Measurements from ENCODE around the gene HTD2. TPM values are rescaled to one million over a fixed set of nuclear protein-coding genes. Genes with fewer than 3 reads are reported as not detected.

Gene HTD2
- polyA plus RNA-seq, 1 of the 3 experiments (the other 2 are of a cell fraction), result 3.0 TPM

DNA sequence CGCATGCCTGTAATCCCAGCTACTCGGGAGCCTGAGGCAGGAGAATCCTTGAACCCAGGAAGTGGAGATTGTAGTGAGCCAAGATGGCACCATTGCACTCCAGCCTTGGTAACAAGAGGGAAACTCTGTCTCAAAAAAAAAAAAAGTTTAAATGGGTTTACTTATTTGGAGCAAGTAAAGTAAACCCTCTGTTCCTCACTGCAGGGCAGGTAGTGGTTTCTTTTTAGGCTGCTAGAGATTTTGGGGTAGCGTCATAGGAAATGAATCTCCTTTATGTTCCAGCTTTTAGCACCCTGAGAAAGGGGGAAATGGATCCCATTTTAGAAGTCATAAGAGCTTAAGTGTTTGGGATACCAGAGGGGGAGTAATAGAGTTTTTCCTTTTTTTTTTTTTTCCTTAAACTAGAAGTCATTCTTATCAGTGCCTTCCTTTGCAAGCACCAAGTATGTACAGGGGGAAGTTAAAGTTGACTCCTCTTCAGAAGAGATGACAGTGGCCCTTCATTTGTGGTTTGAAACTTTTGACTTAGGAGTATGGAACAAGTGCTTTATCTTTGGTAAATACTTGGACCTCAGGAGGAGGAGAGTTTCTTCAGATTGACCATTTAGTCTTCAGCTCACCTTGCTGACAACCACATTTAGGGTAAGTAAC lies 34.4 kb downstream of the HTD2 start (continued):
- TF ChIP-seq NFIC (IDR thresholded peaks at IDR 0.05; ENCODE audit: borderline replicate concordance), result no peak
- no peak for TF ChIP-seq POLR2AphosphoS5 (IDR thresholded peaks at IDR 0.05; ENCODE audit: low read depth, low read length)
- TF ChIP-seq CHD2 (IDR thresholded peaks at IDR 0.05; ENCODE audit: low read length, partially characterized antibody), result no peak

GRCh38 chr3:58341376-58341775 lies 35.1 kb downstream of the HTD2 start:
- no peaks in the 10 kb centered on the region for H3K36me3 ChIP-seq (replicated peaks in 1 of 2; ENCODE audit: control insufficient read depth in 1 of 2, insufficient read depth in 2 of 2, low read length in 1 of 2)
- POLR2A ChIA-PET, result no interaction called here
- no peak overlapping the region for H3K9ac ChIP-seq
- H3K27ac ChIP-seq (ENCODE audit: low read depth in 2 of 2, low read length in 1 of 2), result peak overlapping the region in 1 of 2 experiments; percentile 21; a peak in 1 of 4 replicates
- peaks cover 19% of the 10 kb centered on the region; the same call in 1 of the 2 replicates for H3K79me2 ChIP-seq (ENCODE audit: insufficient read depth)
- no peaks in the 10 kb centered on the region for H4K20me1 ChIP-seq (ENCODE audit: insufficient read depth)
- TF ChIP-seq CTCF (IDR thresholded peaks at IDR 0.05), result no peak
- no peak overlapping the region for H3K4me2 ChIP-seq
- H3K9me2 ChIP-seq, result no peaks in the 10 kb centered on the region
- 97% methylated on average over 3 of the region's 3 CpGs for WGBS (ENCODE audit: low lambda C conversion rate)
- H3F3A ChIP-seq (replicated peaks; ENCODE audit: insufficient read depth), result peaks cover under 1% of the 10 kb centered on the region
- H3K4me3 ChIP-seq (ENCODE audit: low read depth in 2 of 2, low read length in 1 of 2), result no peak overlapping the region
- no peak overlapping the region for H2AFZ ChIP-seq (ENCODE audit: low read depth)
- CTCF ChIA-PET, result interaction anchor here (0.6 to 1.9 kb wide), 4 partner anchors 74 to 228 kb away, joined by 3 read pairs; no protein-coding TSS in a partner anchor
- no peak for DNase-seq
- H3K27me3 ChIP-seq (ENCODE audit: insufficient read depth), result no peaks in the 10 kb centered on the region
- H3K4me1 ChIP-seq (ENCODE audit: control insufficient read depth in 1 of 2, insufficient read depth in 2 of 2, low read depth in 1 of 2, low read length in 1 of 2), result peaks cover 0 to under 1% of the 10 kb centered on the region in 2 experiments; a peak in 1 of 4 replicates
- no peaks in the 10 kb centered on the region for H3K9me3 ChIP-seq

GRCh38 chr3:58342676-58343075 lies 36.4 kb downstream of the HTD2 start:
- Histone ChIP-seq H3K27me3 (ENCODE audit: insufficient read depth) (no peaks in the 10 kb centered on the region), H3K4me2 (no peak overlapping the region), H3K9me2 (no peaks in the 10 kb centered on the region), H4K20me1 (ENCODE audit: insufficient read depth) (no peaks in the 10 kb centered on the region), H3K36me3 (replicated peaks in 1 of 2; ENCODE audit: control insufficient read depth in 1 of 2, insufficient read depth in 2 of 2, low read length in 1 of 2) (no peaks in the 10 kb centered on the region), H3F3A (replicated peaks; ENCODE audit: insufficient read depth) (no peaks in the 10 kb centered on the region), H2AFZ (ENCODE audit: low read depth) (no peak overlapping the region), H3K79me2 (ENCODE audit: insufficient read depth) (peaks cover 14% of the 10 kb centered on the region; the same call in 1 of the 2 replicates), H3K27ac (ENCODE audit: low read depth in 2 of 2, low read length in 1 of 2) (no peak overlapping the region), H3K9me3 (no peaks in the 10 kb centered on the region), H3K4me1 (ENCODE audit: control insufficient read depth in 1 of 2, insufficient read depth in 2 of 2, low read depth in 1 of 2, low read length in 1 of 2) (no peaks in the 10 kb centered on the region), H3K4me3 (ENCODE audit: low read depth in 2 of 2, low read length in 1 of 2) (no peak overlapping the region), H3K9ac (no peak overlapping the region)
- CTCF ChIA-PET, result no interaction called here
- POLR2A ChIA-PET, result no interaction called here
- DNase-seq, result no peak
- WGBS (ENCODE audit: low lambda C conversion rate), result 92% methylated on average over 5 of the region's 5 CpGs
- TF ChIP-seq, protein P1, sequence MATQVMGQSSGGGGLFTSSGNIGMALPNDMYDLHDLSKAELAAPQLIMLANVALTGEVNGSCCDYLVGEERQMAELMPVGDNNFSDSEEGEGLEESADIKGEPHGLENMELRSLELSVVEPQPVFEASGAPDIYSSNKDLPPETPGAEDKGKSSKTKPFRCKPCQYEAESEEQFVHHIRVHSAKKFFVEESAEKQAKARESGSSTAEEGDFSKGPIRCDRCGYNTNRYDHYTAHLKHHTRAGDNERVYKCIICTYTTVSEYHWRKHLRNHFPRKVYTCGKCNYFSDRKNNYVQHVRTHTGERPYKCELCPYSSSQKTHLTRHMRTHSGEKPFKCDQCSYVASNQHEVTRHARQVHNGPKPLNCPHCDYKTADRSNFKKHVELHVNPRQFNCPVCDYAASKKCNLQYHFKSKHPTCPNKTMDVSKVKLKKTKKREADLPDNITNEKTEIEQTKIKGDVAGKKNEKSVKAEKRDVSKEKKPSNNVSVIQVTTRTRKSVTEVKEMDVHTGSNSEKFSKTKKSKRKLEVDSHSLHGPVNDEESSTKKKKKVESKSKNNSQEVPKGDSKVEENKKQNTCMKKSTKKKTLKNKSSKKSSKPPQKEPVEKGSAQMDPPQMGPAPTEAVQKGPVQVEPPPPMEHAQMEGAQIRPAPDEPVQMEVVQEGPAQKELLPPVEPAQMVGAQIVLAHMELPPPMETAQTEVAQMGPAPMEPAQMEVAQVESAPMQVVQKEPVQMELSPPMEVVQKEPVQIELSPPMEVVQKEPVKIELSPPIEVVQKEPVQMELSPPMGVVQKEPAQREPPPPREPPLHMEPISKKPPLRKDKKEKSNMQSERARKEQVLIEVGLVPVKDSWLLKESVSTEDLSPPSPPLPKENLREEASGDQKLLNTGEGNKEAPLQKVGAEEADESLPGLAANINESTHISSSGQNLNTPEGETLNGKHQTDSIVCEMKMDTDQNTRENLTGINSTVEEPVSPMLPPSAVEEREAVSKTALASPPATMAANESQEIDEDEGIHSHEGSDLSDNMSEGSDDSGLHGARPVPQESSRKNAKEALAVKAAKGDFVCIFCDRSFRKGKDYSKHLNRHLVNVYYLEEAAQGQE (IDR thresholded peaks at IDR 0.05; ENCODE audit: low read depth, low read length), result no peak
- TF ChIP-seq ELF1 (IDR thresholded peaks at IDR 0.05) (no peak), NRF1 (IDR thresholded peaks at IDR 0.05; ENCODE audit: low read depth, low read length) (no peak), POLR2AphosphoS5 (IDR thresholded peaks at IDR 0.05; ENCODE audit: low read depth, low read length) (no peak), FOXM1 (IDR thresholded peaks at IDR 0.05; ENCODE audit: low read depth) (no peak)
